OCI-LY1 (cell line): ENCODE data around the gene SLC12A3.

ENCODE experiments used
- H2AFZ ChIP-seq: fragments of 200-600 bp; sonication (generic), shearing (Covaris generic); 2 replicates; pipeline ENCODE4 v1.6.0; 2014; ENCODE audit warnings: antibody characterized with exemption, mild to moderate bottlenecking, low read length
- H3F3A ChIP-seq: fragments of 200-600 bp; sonication (generic), shearing (Covaris generic); 2 replicates; pipeline ENCODE4 v1.6.0; 2014; ENCODE audit warnings: mild to moderate bottlenecking, antibody characterized with exemption, low read length, moderate library complexity; ENCODE audit not compliant: insufficient read depth
- H3K27ac ChIP-seq: fragments of 200-600 bp; sonication (generic); 2 replicates; pipeline ENCODE4 v1.5.1; 2014; ENCODE audit warnings: low read length, mixed run types, mild to moderate bottlenecking, low read depth; ENCODE audit not compliant: poor library complexity, severe bottlenecking
- H3K27me3 ChIP-seq: fragments of 200-600 bp; sonication (generic); 2 replicates; pipeline ENCODE4 v1.6.0; 2014; ENCODE audit warnings: antibody characterized with exemption, mild to moderate bottlenecking, low read length, moderate library complexity; ENCODE audit not compliant: insufficient read depth
- H3K36me3 ChIP-seq: fragments of 200-600 bp; sonication (generic); 2 replicates; pipeline ENCODE4 v1.6.1; 2014; ENCODE audit warnings: mild to moderate bottlenecking, antibody characterized with exemption, low read length, moderate library complexity, mixed read lengths; ENCODE audit not compliant: insufficient read depth
- H3K4me1 ChIP-seq: fragments of 200-600 bp; sonication (generic); 2 replicates; pipeline ENCODE4 v1.5.1; 2014; ENCODE audit warnings: mild to moderate bottlenecking, low read length, moderate library complexity; ENCODE audit not compliant: insufficient read depth, severe bottlenecking
- H3K4me2 ChIP-seq: fragments of 200-600 bp; sonication (generic), shearing (Covaris generic); 2 replicates; pipeline ENCODE4 v1.6.1; 2014; ENCODE audit warnings: low read length
- H3K4me3 ChIP-seq: fragments of 200-600 bp; sonication (generic); 2 replicates; pipeline ENCODE4 v1.5.1; 2014; ENCODE audit warnings: low read length, low read depth, mild to moderate bottlenecking, mixed read lengths; ENCODE audit not compliant: poor library complexity, severe bottlenecking
- H3K79me2 ChIP-seq: fragments of 200-600 bp; shearing (Covaris generic); 2 replicates; pipeline ENCODE4 v1.6.1; 2016; ENCODE audit warnings: mixed run types, low read length, mixed read lengths; ENCODE audit not compliant: insufficient read depth
- H3K9ac ChIP-seq: fragments of 200-600 bp; sonication (generic), shearing (Covaris generic); 2 replicates; pipeline ENCODE4 v1.6.1; 2014; ENCODE audit warnings: mild to moderate bottlenecking, low read length, mixed read lengths
- H3K9me2 ChIP-seq: fragments of 200-600 bp; sonication (generic), shearing (Covaris generic); 2 replicates; pipeline ENCODE4 v1.6.1; 2014; ENCODE audit warnings: low read depth, mild to moderate bottlenecking, low read length, mixed read lengths
- H3K9me3 ChIP-seq: fragments of 200-600 bp; shearing (Covaris generic); 2 replicates; pipeline ENCODE4 v1.6.1; 2014; ENCODE audit warnings: low read length, mixed read lengths
- H4K20me1 ChIP-seq: fragments of 200-600 bp; sonication (generic), shearing (Covaris generic); 2 replicates; pipeline ENCODE4 v1.6.0; 2016; ENCODE audit warnings: mild to moderate bottlenecking, low read length; ENCODE audit not compliant: insufficient read depth
- EZH2 ChIP-seq: fragments of 200-600 bp; sonication (generic), shearing (Covaris generic); IDR thresholded peaks from 2 replicates; pipeline ENCODE4 v1.8.0; 2017; ENCODE audit warnings: borderline replicate concordance, mixed run types, mild to moderate bottlenecking, antibody characterized with exemption, low read length, moderate library complexity, mixed read lengths
- TF ChIP-seq, protein P1 (sequence below): fragments of 200-600 bp; sonication (generic), shearing (Covaris generic); IDR thresholded peaks from 2 replicates; pipeline ENCODE4 v1.5.1; 2017; ENCODE audit warnings: mild to moderate bottlenecking, antibody characterized with exemption, low read length, moderate library complexity, mixed read lengths

Gene SLC12A3

DNA sequence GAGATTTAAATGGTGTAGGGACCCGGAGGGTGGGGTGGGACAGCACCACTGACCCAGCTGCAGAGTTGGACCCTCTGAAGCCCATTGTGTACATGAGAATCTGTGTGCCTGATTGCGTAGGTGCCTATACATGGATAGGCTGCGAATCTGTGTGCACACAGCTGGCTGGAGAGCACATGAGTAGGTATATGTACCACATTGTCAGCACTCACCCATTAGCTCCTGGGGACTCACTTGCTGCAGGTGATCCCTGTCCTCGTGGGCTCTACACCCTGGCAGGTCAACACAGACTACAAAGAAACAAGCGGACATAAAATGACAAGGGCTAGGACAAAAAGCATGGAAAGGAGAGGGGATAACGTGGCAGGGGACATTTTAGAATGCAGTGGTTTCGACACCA is 85.4 kb downstream of the SLC12A3 start:
- Histone ChIP-seq H4K20me1 (no peaks in the 10 kb centered on the region), H2AFZ (no peak overlapping the region), H3K36me3 (peaks cover under 1% of the 10 kb centered on the region), H3K4me2 (no peak overlapping the region), H3K4me1 (peaks cover 16% of the 10 kb centered on the region), H3F3A (no peaks in the 10 kb centered on the region), H3K9me2 (no peaks in the 10 kb centered on the region), H3K9me3 (no peaks in the 10 kb centered on the region), H3K4me3 (no peak overlapping the region), H3K9ac (no peak overlapping the region), H3K27ac (no peak overlapping the region), H3K79me2 (no peaks in the 10 kb centered on the region), H3K27me3 (no peaks in the 10 kb centered on the region)
- TF ChIP-seq, protein P1, sequence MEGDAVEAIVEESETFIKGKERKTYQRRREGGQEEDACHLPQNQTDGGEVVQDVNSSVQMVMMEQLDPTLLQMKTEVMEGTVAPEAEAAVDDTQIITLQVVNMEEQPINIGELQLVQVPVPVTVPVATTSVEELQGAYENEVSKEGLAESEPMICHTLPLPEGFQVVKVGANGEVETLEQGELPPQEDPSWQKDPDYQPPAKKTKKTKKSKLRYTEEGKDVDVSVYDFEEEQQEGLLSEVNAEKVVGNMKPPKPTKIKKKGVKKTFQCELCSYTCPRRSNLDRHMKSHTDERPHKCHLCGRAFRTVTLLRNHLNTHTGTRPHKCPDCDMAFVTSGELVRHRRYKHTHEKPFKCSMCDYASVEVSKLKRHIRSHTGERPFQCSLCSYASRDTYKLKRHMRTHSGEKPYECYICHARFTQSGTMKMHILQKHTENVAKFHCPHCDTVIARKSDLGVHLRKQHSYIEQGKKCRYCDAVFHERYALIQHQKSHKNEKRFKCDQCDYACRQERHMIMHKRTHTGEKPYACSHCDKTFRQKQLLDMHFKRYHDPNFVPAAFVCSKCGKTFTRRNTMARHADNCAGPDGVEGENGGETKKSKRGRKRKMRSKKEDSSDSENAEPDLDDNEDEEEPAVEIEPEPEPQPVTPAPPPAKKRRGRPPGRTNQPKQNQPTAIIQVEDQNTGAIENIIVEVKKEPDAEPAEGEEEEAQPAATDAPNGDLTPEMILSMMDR = no peak
- TF ChIP-seq EZH2 = no peak

DNA sequence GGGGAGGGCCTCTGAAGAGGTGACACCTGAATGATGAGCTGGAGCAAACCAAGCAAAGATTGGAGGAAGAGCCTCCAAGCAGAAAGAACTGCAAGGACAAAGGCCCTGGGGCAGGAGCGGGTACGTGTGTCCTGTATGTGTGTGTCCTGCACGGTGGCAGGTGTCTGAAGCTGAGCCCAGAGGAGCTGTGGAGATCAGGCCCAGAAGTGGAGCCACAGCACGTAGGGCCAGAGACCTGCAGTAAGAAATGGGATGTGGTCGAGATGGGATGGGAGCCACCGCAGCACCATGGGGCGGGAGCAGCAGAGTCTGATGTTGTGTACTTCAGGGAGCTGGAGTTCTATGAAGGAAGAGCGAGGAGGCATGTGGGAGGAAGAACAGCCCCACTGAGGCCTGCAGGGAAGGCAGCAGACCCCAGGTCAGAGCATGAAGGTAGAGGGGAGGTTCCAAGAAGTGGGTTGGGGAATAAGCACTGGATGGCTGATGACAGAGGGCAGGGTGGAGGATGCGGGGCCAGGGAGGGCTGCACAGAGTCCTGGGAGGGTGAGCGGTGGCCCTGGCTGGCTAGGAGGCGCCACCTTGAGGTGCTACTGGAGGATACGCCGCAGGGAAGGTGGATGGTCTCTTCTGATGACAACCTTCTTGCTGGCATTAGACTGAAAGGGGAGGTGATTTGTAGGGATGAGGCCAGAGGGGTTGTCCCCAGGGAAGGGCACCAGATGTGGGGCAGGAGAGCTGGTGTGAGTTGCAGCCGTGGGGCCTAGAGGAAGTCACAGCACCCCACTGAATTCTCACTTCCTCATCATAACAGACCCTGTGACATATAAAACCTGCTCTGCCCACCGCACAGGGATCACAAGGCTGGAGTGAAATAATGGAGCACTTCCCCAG is 86.1 kb downstream of the SLC12A3 start:
- no peak overlapping the region; the same call in 1 of the 2 replicates for H3K9ac ChIP-seq
- peaks cover 16% of the 10 kb centered on the region for H3K4me1 ChIP-seq
- no peak overlapping the region for H2AFZ ChIP-seq
- peak overlapping the region; percentile 28; the same call in 1 of the 2 replicates for H3K4me2 ChIP-seq
- no peaks in the 10 kb centered on the region for H4K20me1 ChIP-seq
- no peaks in the 10 kb centered on the region for H3K9me2 ChIP-seq
- no peaks in the 10 kb centered on the region for H3K36me3 ChIP-seq
- H3K9me3 ChIP-seq = no peaks in the 10 kb centered on the region
- H3K27ac ChIP-seq = no peak overlapping the region
- no peaks in the 10 kb centered on the region for H3F3A ChIP-seq
- TF ChIP-seq, protein P1 = peak; percentile 93
- no peak for TF ChIP-seq EZH2
- H3K27me3 ChIP-seq = no peaks in the 10 kb centered on the region
- H3K79me2 ChIP-seq = no peaks in the 10 kb centered on the region
- H3K4me3 ChIP-seq = no peak overlapping the region

DNA sequence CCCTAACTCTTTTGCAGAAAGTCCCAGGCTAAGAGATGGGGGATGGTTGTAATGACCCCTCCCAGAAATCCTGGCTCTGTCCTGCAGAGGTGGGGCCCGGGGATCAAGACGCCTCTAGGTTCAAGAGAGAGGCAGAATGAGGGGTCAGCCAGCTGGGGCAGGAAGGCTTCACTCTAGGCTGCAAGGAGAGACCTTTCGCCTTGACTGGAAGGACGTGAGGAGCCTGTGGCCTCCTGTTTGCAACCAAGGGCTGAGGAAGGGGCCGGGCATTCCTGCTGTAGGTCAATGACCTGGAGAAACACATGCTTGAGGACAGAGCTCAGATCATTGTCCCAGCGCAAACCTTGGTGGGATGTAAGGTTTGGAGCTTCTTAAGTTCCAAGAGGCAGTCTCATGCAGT is 88.0 kb downstream of the SLC12A3 start:
- peaks cover 16% of the 10 kb centered on the region for H3K4me1 ChIP-seq
- TF ChIP-seq, protein P1 = no peak
- TF ChIP-seq EZH2 = no peak

More for the DNA sequence above, 88.0 kb downstream of the SLC12A3 start:
- no peak overlapping the region for H3K9ac ChIP-seq
- no peaks in the 10 kb centered on the region for H4K20me1 ChIP-seq
- H2AFZ ChIP-seq = no peak overlapping the region
- H3K36me3 ChIP-seq = no peaks in the 10 kb centered on the region
- H3K9me3 ChIP-seq = no peaks in the 10 kb centered on the region
- H3K27me3 ChIP-seq = no peaks in the 10 kb centered on the region
- no peaks in the 10 kb centered on the region for H3K9me2 ChIP-seq
- H3F3A ChIP-seq = no peaks in the 10 kb centered on the region
- H3K4me2 ChIP-seq = no peak overlapping the region
- H3K79me2 ChIP-seq = no peaks in the 10 kb centered on the region
- no peak overlapping the region for H3K27ac ChIP-seq
- H3K4me3 ChIP-seq = no peak overlapping the region
